Astrocyte (in vitro differentiated cells and primary cell): ENCODE results near the gene ACSL6.

Source experiments
- EZH2 ChIP-seq: IDR thresholded peaks from 2 replicates; pipeline ENCODE4 v1.6.1; 2012; ENCODE audit warnings: mild to moderate bottlenecking, low read length, inconsistent platforms; ENCODE audit not compliant: insufficient read depth
- TF ChIP-seq, protein P1 (sequence below): IDR thresholded peaks from 2 replicates; pipeline ENCODE4 v1.5.1; 2011; ENCODE audit warnings: low read depth, mild to moderate bottlenecking, inconsistent platforms, low read length, moderate library complexity; ENCODE audit not compliant: insufficient read depth

GRCh38 chr5:132002757-132003156 is 8.7 kb downstream of the ACSL6 start:
- TF ChIP-seq, protein P1, sequence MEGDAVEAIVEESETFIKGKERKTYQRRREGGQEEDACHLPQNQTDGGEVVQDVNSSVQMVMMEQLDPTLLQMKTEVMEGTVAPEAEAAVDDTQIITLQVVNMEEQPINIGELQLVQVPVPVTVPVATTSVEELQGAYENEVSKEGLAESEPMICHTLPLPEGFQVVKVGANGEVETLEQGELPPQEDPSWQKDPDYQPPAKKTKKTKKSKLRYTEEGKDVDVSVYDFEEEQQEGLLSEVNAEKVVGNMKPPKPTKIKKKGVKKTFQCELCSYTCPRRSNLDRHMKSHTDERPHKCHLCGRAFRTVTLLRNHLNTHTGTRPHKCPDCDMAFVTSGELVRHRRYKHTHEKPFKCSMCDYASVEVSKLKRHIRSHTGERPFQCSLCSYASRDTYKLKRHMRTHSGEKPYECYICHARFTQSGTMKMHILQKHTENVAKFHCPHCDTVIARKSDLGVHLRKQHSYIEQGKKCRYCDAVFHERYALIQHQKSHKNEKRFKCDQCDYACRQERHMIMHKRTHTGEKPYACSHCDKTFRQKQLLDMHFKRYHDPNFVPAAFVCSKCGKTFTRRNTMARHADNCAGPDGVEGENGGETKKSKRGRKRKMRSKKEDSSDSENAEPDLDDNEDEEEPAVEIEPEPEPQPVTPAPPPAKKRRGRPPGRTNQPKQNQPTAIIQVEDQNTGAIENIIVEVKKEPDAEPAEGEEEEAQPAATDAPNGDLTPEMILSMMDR, result no peak
- no peak for TF ChIP-seq EZH2
